Measurements from ENCODE around the gene RASEF.

- TF ChIP-seq, protein P1, sequence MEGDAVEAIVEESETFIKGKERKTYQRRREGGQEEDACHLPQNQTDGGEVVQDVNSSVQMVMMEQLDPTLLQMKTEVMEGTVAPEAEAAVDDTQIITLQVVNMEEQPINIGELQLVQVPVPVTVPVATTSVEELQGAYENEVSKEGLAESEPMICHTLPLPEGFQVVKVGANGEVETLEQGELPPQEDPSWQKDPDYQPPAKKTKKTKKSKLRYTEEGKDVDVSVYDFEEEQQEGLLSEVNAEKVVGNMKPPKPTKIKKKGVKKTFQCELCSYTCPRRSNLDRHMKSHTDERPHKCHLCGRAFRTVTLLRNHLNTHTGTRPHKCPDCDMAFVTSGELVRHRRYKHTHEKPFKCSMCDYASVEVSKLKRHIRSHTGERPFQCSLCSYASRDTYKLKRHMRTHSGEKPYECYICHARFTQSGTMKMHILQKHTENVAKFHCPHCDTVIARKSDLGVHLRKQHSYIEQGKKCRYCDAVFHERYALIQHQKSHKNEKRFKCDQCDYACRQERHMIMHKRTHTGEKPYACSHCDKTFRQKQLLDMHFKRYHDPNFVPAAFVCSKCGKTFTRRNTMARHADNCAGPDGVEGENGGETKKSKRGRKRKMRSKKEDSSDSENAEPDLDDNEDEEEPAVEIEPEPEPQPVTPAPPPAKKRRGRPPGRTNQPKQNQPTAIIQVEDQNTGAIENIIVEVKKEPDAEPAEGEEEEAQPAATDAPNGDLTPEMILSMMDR (conservative IDR thresholded peaks at IDR 0.05; ENCODE audit: low read depth, low read length) = no peak
- TF ChIP-seq EZH2 (IDR thresholded peaks at IDR 0.05; ENCODE audit: borderline replicate concordance, low read depth, low read length, poor library complexity, severe bottlenecking) = no peak
Measured at GRCh38 chr9:82970359-82970758, 92.6 kb downstream of the RASEF start.

All from A673 (cell line).